Mucosa of rectum (tissue), 2 donors: ENCODE data around the gene AKAP8.

Source experiments
- H3K27ac ChIP-seq, 2 donors: one replicate each; pipeline ENCODE4 v1.7.0; 2013; ENCODE audit warnings: inconsistent platforms in 2 of 2, low read depth in 2 of 2, low read length in 2 of 2
- H3K27me3 ChIP-seq, 2 donors: one replicate each; pipeline ENCODE4 v1.7.0; 2013; ENCODE audit warnings: low read length in 2 of 2; ENCODE audit not compliant: control insufficient read depth in 2 of 2, insufficient read depth in 2 of 2
- H3K36me3 ChIP-seq, 2 donors: one replicate each; pipeline ENCODE4 v1.7.0; 2013; ENCODE audit warnings: low read length in 2 of 2; ENCODE audit not compliant: control insufficient read depth in 2 of 2, insufficient read depth in 2 of 2
- H3K4me1 ChIP-seq, 2 donors: one replicate each; pipeline ENCODE4 v1.7.0; 2013; ENCODE audit warnings: low read length in 2 of 2, mild to moderate bottlenecking in 1 of 2; ENCODE audit not compliant: control insufficient read depth in 2 of 2, insufficient read depth in 2 of 2
- H3K4me3 ChIP-seq, 2 donors: one replicate each; pipeline ENCODE4 v1.7.0; 2013; ENCODE audit warnings: low read length in 2 of 2
- H3K9ac ChIP-seq, 2 donors: one replicate each; pipeline ENCODE4 v1.7.0; 2013; ENCODE audit warnings: low read length in 2 of 2, low read depth in 1 of 2, mild to moderate bottlenecking in 1 of 2
- H3K9me3 ChIP-seq, 2 donors: one replicate each; pipeline ENCODE4 v1.7.0; 2013; ENCODE audit warnings: low read length in 2 of 2; ENCODE audit not compliant: control insufficient read depth in 2 of 2
- donor health status: healthy.
- donor health status: Normal muscosa, but diverticular disease.

The AKAP8 gene

GRCh38 chr19:15379083-15379998 is at the start of gene AKAP8:
Gene AKAP8, minus strand, starts transcription at chr19:15379787. Its CDS starts 56 bp downstream, at chr19:15379731.
- Histone ChIP-seq H3K4me1 (peaks cover 14 to 26% of the 10 kb centered on the region in 2 donors), H3K9ac (peak within 1 kb of the TSS; percentile 95 to 96), H3K27ac (peak within 1 kb of the TSS; percentile 90 to 94), H3K36me3 (peaks cover 0 to 6% of the 10 kb centered on the region in 2 donors), H3K4me3 (peak within 1 kb of the TSS; percentile 97 to 100), H3K27me3 (no peaks in the 10 kb centered on the region), H3K9me3 (no peaks in the 10 kb centered on the region)

GRCh38 chr19:15427991-15428471 is 48.4 kb upstream of the AKAP8 start:
- no peak overlapping the region for H3K27ac ChIP-seq
- H3K9me3 ChIP-seq: no peaks in the 10 kb centered on the region
- H3K4me3 ChIP-seq: no peak overlapping the region
- peaks cover 12 to 16% of the 10 kb centered on the region in 2 donors for H3K4me1 ChIP-seq
- no peak overlapping the region for H3K9ac ChIP-seq
- peaks cover 32 to 33% of the 10 kb centered on the region in 2 donors for H3K36me3 ChIP-seq
- no peaks in the 10 kb centered on the region for H3K27me3 ChIP-seq

- Histone ChIP-seq H3K27me3 (no peaks in the 10 kb centered on the region), H3K27ac (no peak overlapping the region), H3K9me3 (no peaks in the 10 kb centered on the region), H3K4me1 (peaks cover 12 to 16% of the 10 kb centered on the region in 2 donors), H3K4me3 (no peak overlapping the region), H3K36me3 (peaks cover 36 to 38% of the 10 kb centered on the region in 2 donors), H3K9ac (no peak overlapping the region)
Measured at GRCh38 chr19:15427350-15427700, 47.7 kb upstream of the AKAP8 start.

GRCh38 chr19:15426485-15427349 is 47.1 kb upstream of the AKAP8 start:
- H3K27ac ChIP-seq: no peak overlapping the region
- no peak overlapping the region for H3K4me3 ChIP-seq
- peaks cover 36 to 38% of the 10 kb centered on the region in 2 donors for H3K36me3 ChIP-seq
- H3K9ac ChIP-seq: no peak overlapping the region
- H3K9me3 ChIP-seq: no peaks in the 10 kb centered on the region
- H3K27me3 ChIP-seq: no peaks in the 10 kb centered on the region
- peaks cover 10 to 12% of the 10 kb centered on the region in 2 donors for H3K4me1 ChIP-seq

- no peaks in the 10 kb centered on the region for H3K27me3 ChIP-seq
- H3K27ac ChIP-seq: no peak overlapping the region
- peaks cover 36 to 38% of the 10 kb centered on the region in 2 donors for H3K36me3 ChIP-seq
- no peak overlapping the region for H3K9ac ChIP-seq
- H3K4me1 ChIP-seq: no peaks in the 10 kb centered on the region
- H3K9me3 ChIP-seq: no peaks in the 10 kb centered on the region
- no peak overlapping the region for H3K4me3 ChIP-seq
Measured at GRCh38 chr19:15425321-15425950, 45.8 kb upstream of the AKAP8 start.

GRCh38 chr19:15424692-15425272 is 45.2 kb upstream of the AKAP8 start:
- no peak overlapping the region for H3K27ac ChIP-seq
- peaks cover 36 to 38% of the 10 kb centered on the region in 2 donors for H3K36me3 ChIP-seq
- H3K9me3 ChIP-seq: no peaks in the 10 kb centered on the region

GRCh38 chr19:15424121-15424520 is 44.5 kb upstream of the AKAP8 start:
- Histone ChIP-seq H3K4me1 (peaks cover 0 to 7% of the 10 kb centered on the region in 2 donors), H3K27me3 (no peaks in the 10 kb centered on the region), H3K27ac (no peak overlapping the region), H3K9me3 (no peaks in the 10 kb centered on the region), H3K9ac (no peak overlapping the region), H3K36me3 (peaks cover 36 to 38% of the 10 kb centered on the region in 2 donors), H3K4me3 (no peak overlapping the region)

More at GRCh38 chr19:15424692-15425272, 45.2 kb upstream of the AKAP8 start:
- Histone ChIP-seq H3K27me3 (no peaks in the 10 kb centered on the region), H3K4me1 (peaks cover 0 to under 1% of the 10 kb centered on the region in 2 donors), H3K4me3 (no peak overlapping the region), H3K9ac (no peak overlapping the region)

GRCh38 chr19:15423130-15423529 is 43.5 kb upstream of the AKAP8 start:
- Histone ChIP-seq H3K4me3 (no peak overlapping the region), H3K9ac (no peak overlapping the region), H3K27me3 (no peaks in the 10 kb centered on the region), H3K9me3 (no peaks in the 10 kb centered on the region), H3K4me1 (peaks cover under 1 to 7% of the 10 kb centered on the region in 2 donors), H3K36me3 (peaks cover 36 to 38% of the 10 kb centered on the region in 2 donors), H3K27ac (peak overlapping the region in 1 of 2 donors; percentile 1)

- H3K27me3 ChIP-seq: no peaks in the 10 kb centered on the region
- H3K4me1 ChIP-seq: peaks cover 7 to 12% of the 10 kb centered on the region in 2 donors
- no peak overlapping the region for H3K4me3 ChIP-seq
- peaks cover 32 to 38% of the 10 kb centered on the region in 2 donors for H3K36me3 ChIP-seq
- no peaks in the 10 kb centered on the region for H3K9me3 ChIP-seq
- H3K27ac ChIP-seq: no peak overlapping the region
- no peak overlapping the region for H3K9ac ChIP-seq
Measured at GRCh38 chr19:15422296-15423075, 42.9 kb upstream of the AKAP8 start.
